Measurements from ENCODE around the gene ABCA13. TPM values are rescaled to one million over a fixed set of nuclear protein-coding genes. Genes with fewer than 3 reads are reported as not detected.

Gene ABCA13
- total RNA-seq, 1 experiment from 2014 or later: 2.1 TPM

GRCh38 chr7:48249166-48249565, 77.9 kb downstream of the ABCA13 start:
- Histone ChIP-seq H3K4me2 (ENCODE audit: low read length) (no peak overlapping the region), H3K27me3 (ENCODE audit: low read length) (no peaks in the 10 kb centered on the region), H3K4me1 (ENCODE audit: insufficient read depth, low read length) (peaks cover 49% of the 10 kb centered on the region), H2AFZ (ENCODE audit: low read length) (no peak overlapping the region), H4K20me1 (ENCODE audit: low read length) (no peaks in the 10 kb centered on the region), H3F3A (ENCODE audit: low read length, unreplicated experiment) (no peaks in the 10 kb centered on the region), H3K9me2 (replicated peaks; ENCODE audit: low read length) (no peaks in the 10 kb centered on the region), H3K9me3 (ENCODE audit: low read length) (no peaks in the 10 kb centered on the region), H3K27ac (ENCODE audit: low read length) (no peak overlapping the region), H3K4me3 (ENCODE audit: low read length) (no peak overlapping the region), H3K9ac (ENCODE audit: low read length) (peak overlapping the region; percentile 56; the same call in 1 of the 2 replicates), H3K36me3 (ENCODE audit: low read depth, low read length) (no peaks in the 10 kb centered on the region), H3K79me2 (ENCODE audit: low read length) (no peaks in the 10 kb centered on the region)
- DNase-seq (no peak), ATAC-seq (no peak)
- intact Hi-C loops (cut with micrococcal nuclease): no loop called here
- ChIA-PET POLR2A (ENCODE audit: unreplicated experiment) (no interaction called here), CTCF (no interaction called here)
- no TSS peak for BruUV-seq (replicated peaks)
- TF ChIP-seq CTCF (conservative IDR thresholded peaks at IDR 0.05; ENCODE audit: low read depth, low read length) (no peak), EZH2 (IDR thresholded peaks at IDR 0.05; ENCODE audit: low read length, unreplicated experiment) (no peak), EZH2phosphoT487 (IDR thresholded peaks at IDR 0.05; ENCODE audit: borderline replicate concordance, low read length) (no peak)

- H4K20me1 ChIP-seq (ENCODE audit: low read length): no peaks in the 10 kb centered on the region
- BruUV-seq (replicated peaks): no TSS peak
- peak overlapping the region; percentile 95 for H3K27ac ChIP-seq (ENCODE audit: low read length)
- peak overlapping the region; percentile 58 for H3K9ac ChIP-seq (ENCODE audit: low read length)
- H2AFZ ChIP-seq (ENCODE audit: low read length): no peak overlapping the region
- DNase-seq (peak; percentile 93), ATAC-seq (peak; percentile 90)
- H3K27me3 ChIP-seq (ENCODE audit: low read length): no peaks in the 10 kb centered on the region
- TF ChIP-seq EZH2phosphoT487 (IDR thresholded peaks at IDR 0.05; ENCODE audit: borderline replicate concordance, low read length): no peak
- TF ChIP-seq CTCF (conservative IDR thresholded peaks at IDR 0.05; ENCODE audit: low read depth, low read length): no peak
- TF ChIP-seq EZH2 (IDR thresholded peaks at IDR 0.05; ENCODE audit: low read length, unreplicated experiment): no peak
- H3F3A ChIP-seq (ENCODE audit: low read length, unreplicated experiment): no peaks in the 10 kb centered on the region
- no peak overlapping the region for H3K4me3 ChIP-seq (ENCODE audit: low read length)
- peaks cover 36% of the 10 kb centered on the region for H3K4me1 ChIP-seq (ENCODE audit: insufficient read depth, low read length)
- H3K4me2 ChIP-seq (ENCODE audit: low read length): peak overlapping the region; percentile 36
- no peaks in the 10 kb centered on the region for H3K9me2 ChIP-seq (replicated peaks; ENCODE audit: low read length)
- H3K79me2 ChIP-seq (ENCODE audit: low read length): no peaks in the 10 kb centered on the region
- ChIA-PET POLR2A (ENCODE audit: unreplicated experiment) (interaction anchor here (0.6 to 0.7 kb wide), 3 partner anchors 18 to 207 kb away, joined by 3 to 4 read pairs (median 4); no protein-coding TSS in a partner anchor), CTCF (interaction anchor here (1.1 kb wide), 1 partner anchor 49 kb away, joined by 3 read pairs; no protein-coding TSS in a partner anchor)
- no peaks in the 10 kb centered on the region for H3K36me3 ChIP-seq (ENCODE audit: low read depth, low read length)
- intact Hi-C loops (cut with micrococcal nuclease): loop anchor here (1.0 to 5.0 kb wide), 5 partner anchors 18 to 112 kb away; no protein-coding TSS in a partner anchor
- no peaks in the 10 kb centered on the region for H3K9me3 ChIP-seq (ENCODE audit: low read length)
Measured at GRCh38 chr7:48250441-48250951, 79.2 kb downstream of the ABCA13 start.

- H3K9me3 ChIP-seq (ENCODE audit: low read length): no peaks in the 10 kb centered on the region
- no peaks in the 10 kb centered on the region for H3K9me2 ChIP-seq (replicated peaks; ENCODE audit: low read length)
- no peak overlapping the region for H3K4me3 ChIP-seq (ENCODE audit: low read length)
- intact Hi-C loops (cut with micrococcal nuclease): loop anchor here (1.0 to 5.0 kb wide), 3 partner anchors 17 to 111 kb away; no protein-coding TSS in a partner anchor
- BruUV-seq (replicated peaks): no TSS peak
- H2AFZ ChIP-seq (ENCODE audit: low read length): no peak overlapping the region
- H3F3A ChIP-seq (ENCODE audit: low read length, unreplicated experiment): no peaks in the 10 kb centered on the region
- TF ChIP-seq CTCF (conservative IDR thresholded peaks at IDR 0.05; ENCODE audit: low read depth, low read length): no peak
- TF ChIP-seq EZH2 (IDR thresholded peaks at IDR 0.05; ENCODE audit: low read length, unreplicated experiment): no peak
- TF ChIP-seq EZH2phosphoT487 (IDR thresholded peaks at IDR 0.05; ENCODE audit: borderline replicate concordance, low read length): no peak
- H3K9ac ChIP-seq (ENCODE audit: low read length): peak overlapping the region; percentile 25; the same call in 1 of the 2 replicates
- H4K20me1 ChIP-seq (ENCODE audit: low read length): no peaks in the 10 kb centered on the region
- H3K79me2 ChIP-seq (ENCODE audit: low read length): no peaks in the 10 kb centered on the region
- H3K4me1 ChIP-seq (ENCODE audit: insufficient read depth, low read length): peaks cover 34% of the 10 kb centered on the region
- H3K4me2 ChIP-seq (ENCODE audit: low read length): peak overlapping the region; percentile 58
- DNase-seq: peak; percentile 74
- ATAC-seq: peak; percentile 44
- ChIA-PET POLR2A (ENCODE audit: unreplicated experiment) (interaction anchor here (0.7 kb wide), 1 partner anchor 628 kb away, joined by 3 read pairs; no protein-coding TSS in a partner anchor), CTCF (interaction anchor here (1.1 kb wide), 1 partner anchor 48 kb away, joined by 3 read pairs; no protein-coding TSS in a partner anchor)
- H3K36me3 ChIP-seq (ENCODE audit: low read depth, low read length): no peaks in the 10 kb centered on the region
- peak overlapping the region; percentile 95 for H3K27ac ChIP-seq (ENCODE audit: low read length)
- no peaks in the 10 kb centered on the region for H3K27me3 ChIP-seq (ENCODE audit: low read length)
Measured at GRCh38 chr7:48251766-48252165, 80.5 kb downstream of the ABCA13 start.

Measured in PC-3 (cell line).